ENCODE measurements around the gene STUM.

- TF ChIP-seq CTCF (IDR thresholded peaks at IDR 0.05) (no peak), POLR2A (IDR thresholded peaks at IDR 0.05; ENCODE audit: low read length) (no peak), JUN (IDR thresholded peaks at IDR 0.05) (no peak), EHMT2 (IDR thresholded peaks at IDR 0.05; ENCODE audit: low read depth) (no peak), RCOR1 (IDR thresholded peaks at IDR 0.05; ENCODE audit: low read depth, low read length) (no peak), FOSL2 (IDR thresholded peaks at IDR 0.05) (no peak), FOSL2 (CRISPR knock-in tag; IDR thresholded peaks at IDR 0.05) (no peak), CHD2 (IDR thresholded peaks at IDR 0.05; ENCODE audit: low read length, partially characterized antibody) (no peak), RAD21 (conservative IDR thresholded peaks at IDR 0.05 in 1 of 2, IDR thresholded peaks at IDR 0.05 in 1 of 2) (no peak), RFX5 (IDR thresholded peaks at IDR 0.05) (no peak), BHLHE40 (IDR thresholded peaks at IDR 0.05; ENCODE audit: low read depth, low read length) (no peak)
Measured at GRCh38 chr1:226530591-226530990, 18.0 kb upstream of the STUM start.

Data from A549 (cell line).